GM13976 (cell line): ENCODE results near the gene APOBEC3H.

Experiments used
- DNase-seq: peaks from one replicate; pipeline ENCODE4 v3.0.0; 2012; ENCODE audit warnings: low spot score
- in situ Hi-C: fragments of 300-500 bp; cut with MboI; formaldehyde crosslinking; loops from one replicate; pipeline ENCODE4 v1.12.0; 2022; ENCODE audit warnings: low sequenced_read_pairs, mixed read lengths, inconsistent platforms; ENCODE audit not compliant: unreplicated experiment
- TF ChIP-seq, protein P1 (sequence below): IDR thresholded peaks from 2 replicates; pipeline ENCODE4 v1.5.1; 2012; ENCODE audit warnings: borderline replicate concordance, mild to moderate bottlenecking; ENCODE audit not compliant: insufficient read depth; ENCODE audit errors: extremely low read depth, missing control alignments, control extremely low read depth

APOBEC3H gene

DNA sequence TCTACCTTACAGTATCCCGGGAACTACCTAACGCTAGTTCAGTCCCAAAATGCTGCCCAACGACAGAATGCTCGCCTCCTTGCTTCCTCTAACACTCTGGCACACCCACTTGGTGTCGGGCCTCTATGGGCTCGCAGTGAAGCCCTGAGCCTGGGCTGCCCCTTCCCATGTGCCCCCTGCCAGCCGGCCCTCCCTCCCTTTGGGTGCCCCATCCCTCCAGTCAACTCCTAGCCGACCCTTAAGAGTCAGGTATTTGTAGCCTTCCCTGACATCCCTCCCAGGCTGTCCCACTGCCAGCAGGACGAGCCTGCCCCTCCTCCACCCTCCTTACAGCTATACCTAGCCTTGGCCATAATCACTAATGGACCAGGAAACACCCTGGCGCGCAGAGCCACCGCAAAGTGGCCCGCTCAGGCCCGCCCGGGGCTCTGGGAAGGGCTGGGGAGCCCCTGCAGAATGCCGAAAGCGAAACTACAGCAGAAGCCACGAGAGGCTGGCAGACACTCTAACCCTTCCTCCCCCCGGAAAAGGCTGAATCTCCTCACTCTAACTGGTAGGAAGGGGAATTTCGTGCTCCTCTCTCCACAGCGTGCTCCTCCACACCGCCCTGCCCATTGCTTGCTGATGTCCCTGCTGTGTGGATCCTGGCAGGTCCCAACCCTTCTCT is 47.2 kb downstream of the APOBEC3H start:
- in situ Hi-C loops: no loop called here
- peak; percentile 80 for DNase-seq
- TF ChIP-seq, protein P1, sequence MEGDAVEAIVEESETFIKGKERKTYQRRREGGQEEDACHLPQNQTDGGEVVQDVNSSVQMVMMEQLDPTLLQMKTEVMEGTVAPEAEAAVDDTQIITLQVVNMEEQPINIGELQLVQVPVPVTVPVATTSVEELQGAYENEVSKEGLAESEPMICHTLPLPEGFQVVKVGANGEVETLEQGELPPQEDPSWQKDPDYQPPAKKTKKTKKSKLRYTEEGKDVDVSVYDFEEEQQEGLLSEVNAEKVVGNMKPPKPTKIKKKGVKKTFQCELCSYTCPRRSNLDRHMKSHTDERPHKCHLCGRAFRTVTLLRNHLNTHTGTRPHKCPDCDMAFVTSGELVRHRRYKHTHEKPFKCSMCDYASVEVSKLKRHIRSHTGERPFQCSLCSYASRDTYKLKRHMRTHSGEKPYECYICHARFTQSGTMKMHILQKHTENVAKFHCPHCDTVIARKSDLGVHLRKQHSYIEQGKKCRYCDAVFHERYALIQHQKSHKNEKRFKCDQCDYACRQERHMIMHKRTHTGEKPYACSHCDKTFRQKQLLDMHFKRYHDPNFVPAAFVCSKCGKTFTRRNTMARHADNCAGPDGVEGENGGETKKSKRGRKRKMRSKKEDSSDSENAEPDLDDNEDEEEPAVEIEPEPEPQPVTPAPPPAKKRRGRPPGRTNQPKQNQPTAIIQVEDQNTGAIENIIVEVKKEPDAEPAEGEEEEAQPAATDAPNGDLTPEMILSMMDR: no peak

DNA sequence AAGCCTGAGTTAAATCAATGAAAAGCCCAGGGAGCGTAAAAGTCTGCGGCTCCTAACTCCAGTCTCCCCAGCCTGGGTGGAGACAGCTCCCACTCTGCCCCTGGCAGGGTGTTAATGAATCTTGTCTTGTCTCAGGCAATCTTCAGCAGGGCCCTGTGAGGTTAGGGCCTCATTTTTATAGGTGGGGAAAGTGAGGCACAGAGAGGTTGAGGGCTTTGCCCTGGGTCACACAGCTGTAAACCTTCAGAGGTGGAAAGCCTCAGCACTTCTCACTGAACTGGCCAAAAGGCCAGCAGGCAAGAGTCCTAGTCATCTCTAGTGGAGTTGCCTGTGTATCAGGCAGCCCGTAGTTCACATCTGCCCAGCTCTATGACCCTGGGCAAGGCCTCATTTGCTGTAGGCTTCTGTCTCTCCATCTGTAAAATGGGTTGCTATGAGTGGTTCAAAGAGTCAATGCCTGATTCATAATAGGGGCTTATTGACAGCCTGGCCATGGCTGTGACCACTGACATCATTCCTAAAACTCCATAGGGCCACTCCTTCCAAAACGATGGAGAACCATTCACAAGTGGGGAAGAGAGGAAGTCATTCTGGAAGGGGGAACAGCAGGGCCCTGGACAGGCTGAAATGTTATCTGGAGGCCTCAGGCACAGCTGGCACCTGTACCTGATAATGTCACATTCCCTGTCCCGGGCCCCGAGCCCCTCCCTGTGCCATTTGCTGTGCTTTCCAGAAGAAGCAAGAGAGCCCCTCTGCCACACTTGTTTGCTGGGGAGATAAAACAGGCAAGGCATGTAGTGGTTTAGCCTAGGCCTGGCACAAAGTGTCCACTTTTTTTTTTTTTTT is 49.4 kb downstream of the APOBEC3H start:
- in situ Hi-C loops: no loop called here
- no peak for DNase-seq
- TF ChIP-seq, protein P1: no peak

DNA sequence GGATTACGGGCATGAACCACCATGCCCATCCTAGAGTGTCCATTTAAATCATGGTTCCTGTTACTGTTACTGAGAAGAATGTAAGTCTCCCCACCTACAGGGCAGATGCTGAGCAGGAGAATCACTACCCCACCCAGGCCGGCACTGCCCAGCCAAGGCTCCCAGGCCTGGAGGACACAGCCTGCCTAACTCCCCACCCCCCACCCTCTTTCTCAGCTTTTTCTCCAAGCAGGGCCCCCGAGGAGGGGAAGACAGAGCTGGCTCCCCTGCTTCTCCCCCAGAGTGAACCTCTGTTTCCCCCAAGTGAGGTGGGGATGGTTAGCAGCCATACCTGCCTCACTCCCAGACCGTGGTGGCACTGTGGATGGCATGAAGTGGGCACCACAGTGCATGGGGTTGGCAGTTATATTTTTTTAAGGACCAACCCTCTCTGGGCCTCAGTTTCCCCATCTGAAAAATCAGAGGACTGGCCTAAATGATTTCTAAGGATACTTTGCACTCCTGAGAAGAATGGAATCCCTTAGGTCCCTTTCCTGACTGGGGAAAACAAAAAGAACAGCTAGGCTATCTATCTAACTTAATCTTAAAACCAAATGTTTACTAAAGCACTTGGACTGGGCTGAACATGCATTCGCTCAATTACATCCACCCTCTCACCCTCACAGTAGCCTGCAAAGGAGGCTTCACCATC is 50.4 kb downstream of the APOBEC3H start:
- in situ Hi-C loops: no loop called here
- DNase-seq: no peak

DNA sequence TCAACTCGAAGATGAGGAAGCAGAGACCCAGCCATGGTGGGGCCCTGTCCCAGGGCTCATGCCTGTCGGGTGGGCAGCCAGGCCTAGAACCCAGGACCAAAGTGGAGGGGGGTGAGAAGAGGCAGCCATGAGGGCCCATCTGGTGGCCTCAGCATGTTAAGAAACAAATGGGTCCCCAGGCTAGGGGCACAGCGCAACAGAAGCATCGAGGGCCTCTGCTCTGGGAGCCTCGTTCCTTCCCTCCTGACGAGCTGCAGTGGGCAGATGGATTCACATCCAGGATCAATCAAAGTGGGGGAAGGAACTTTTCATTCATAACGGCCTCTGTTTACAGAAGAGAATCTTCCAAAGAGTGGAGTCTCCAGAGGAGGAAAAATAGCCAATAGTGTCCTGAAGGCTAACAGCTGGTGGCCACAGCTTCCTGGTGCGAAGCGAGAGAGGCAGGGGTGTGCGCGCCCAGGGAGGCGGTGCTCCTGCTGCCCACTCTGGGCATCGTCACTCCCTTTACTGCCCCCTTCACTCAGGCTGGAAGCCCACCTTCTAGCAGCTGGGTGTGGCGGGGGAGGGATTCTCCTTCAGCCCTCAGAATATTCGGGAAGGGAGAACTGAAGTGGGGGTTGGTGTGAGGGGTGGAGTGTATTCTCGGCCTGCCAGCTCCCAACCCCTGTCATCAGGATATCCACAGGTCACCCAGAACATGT is 51.1 kb downstream of the APOBEC3H start:
- in situ Hi-C loops: no loop called here
- no peak for DNase-seq
- TF ChIP-seq, protein P1: no peak

More for the DNA sequence above, 50.4 kb downstream of the APOBEC3H start:
- TF ChIP-seq, protein P1: no peak

DNA sequence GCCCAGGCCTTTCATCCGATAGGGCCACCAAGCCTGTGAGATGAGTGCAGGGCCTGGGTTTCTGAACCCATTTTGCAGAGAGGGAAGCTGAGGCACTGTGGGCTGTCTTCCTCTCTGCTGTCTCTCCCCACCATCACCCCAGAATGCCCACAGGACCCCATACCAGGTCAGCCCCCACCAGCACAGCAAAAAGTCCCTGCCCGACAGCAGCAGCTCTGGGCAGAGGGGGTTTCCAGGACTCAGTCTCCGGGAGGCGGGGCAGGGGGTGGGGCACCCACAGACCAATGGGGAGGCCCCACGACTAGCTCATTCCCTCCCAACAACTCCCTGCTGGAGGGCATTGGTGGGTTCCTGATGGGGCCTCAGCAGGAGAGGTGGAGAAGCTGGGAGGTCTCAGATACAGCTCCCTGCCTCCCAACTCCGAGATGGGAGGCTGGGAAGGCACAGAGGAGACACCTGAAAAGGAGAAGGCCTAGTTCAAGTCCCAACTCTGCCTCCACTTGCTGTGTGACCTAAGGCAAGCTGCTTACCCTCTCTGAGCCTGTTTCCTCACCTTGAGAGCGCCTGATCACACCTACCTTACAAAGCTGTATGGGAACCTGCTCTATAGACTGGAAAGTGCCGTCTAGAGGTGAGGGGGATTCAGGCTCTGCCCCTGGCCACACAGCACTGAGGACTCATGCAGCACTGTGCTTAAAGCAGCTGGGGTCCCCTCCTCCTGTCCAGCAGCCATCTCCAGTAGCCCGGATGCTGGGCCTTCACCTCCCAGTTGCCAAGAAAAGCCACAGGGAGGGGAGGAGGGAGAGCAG is 51.9 kb downstream of the APOBEC3H start:
- DNase-seq: peak; percentile 89
- in situ Hi-C loops: no loop called here
- TF ChIP-seq, protein P1: no peak
